ENCODE results near the gene URB2.

The URB2 gene

DNA sequence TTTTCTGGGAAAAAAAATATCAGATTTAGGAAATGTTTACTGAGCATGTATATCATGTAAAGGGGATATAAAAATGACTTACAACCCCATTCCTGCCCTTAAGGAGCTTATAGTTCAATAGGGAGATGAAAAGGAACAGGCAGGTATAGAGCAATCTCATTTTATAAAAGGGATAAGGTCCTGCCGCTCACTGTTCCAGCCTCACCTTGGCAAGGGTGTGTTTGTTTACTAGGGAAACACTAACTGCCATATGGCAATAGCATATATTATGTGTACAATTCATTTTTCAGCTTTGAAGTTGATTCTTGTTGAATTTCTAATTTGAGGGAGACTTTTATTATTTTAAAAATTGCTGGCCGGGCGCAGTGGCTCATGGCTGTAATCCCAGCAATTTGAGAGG is 25.5 kb downstream of the URB2 start:
- no peak for DNase-seq (ENCODE audit: low read depth, low spot score)
- no peak overlapping the region for H3K4me3 ChIP-seq (ENCODE audit: low read depth, low read length)
- in situ Hi-C loops (cut with HindIII; ENCODE audit: low sequenced_read_pairs): no loop called here
- TF ChIP-seq, protein P1, sequence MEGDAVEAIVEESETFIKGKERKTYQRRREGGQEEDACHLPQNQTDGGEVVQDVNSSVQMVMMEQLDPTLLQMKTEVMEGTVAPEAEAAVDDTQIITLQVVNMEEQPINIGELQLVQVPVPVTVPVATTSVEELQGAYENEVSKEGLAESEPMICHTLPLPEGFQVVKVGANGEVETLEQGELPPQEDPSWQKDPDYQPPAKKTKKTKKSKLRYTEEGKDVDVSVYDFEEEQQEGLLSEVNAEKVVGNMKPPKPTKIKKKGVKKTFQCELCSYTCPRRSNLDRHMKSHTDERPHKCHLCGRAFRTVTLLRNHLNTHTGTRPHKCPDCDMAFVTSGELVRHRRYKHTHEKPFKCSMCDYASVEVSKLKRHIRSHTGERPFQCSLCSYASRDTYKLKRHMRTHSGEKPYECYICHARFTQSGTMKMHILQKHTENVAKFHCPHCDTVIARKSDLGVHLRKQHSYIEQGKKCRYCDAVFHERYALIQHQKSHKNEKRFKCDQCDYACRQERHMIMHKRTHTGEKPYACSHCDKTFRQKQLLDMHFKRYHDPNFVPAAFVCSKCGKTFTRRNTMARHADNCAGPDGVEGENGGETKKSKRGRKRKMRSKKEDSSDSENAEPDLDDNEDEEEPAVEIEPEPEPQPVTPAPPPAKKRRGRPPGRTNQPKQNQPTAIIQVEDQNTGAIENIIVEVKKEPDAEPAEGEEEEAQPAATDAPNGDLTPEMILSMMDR (IDR thresholded peaks at IDR 0.05; ENCODE audit: low read depth, low read length): no peak

DNA sequence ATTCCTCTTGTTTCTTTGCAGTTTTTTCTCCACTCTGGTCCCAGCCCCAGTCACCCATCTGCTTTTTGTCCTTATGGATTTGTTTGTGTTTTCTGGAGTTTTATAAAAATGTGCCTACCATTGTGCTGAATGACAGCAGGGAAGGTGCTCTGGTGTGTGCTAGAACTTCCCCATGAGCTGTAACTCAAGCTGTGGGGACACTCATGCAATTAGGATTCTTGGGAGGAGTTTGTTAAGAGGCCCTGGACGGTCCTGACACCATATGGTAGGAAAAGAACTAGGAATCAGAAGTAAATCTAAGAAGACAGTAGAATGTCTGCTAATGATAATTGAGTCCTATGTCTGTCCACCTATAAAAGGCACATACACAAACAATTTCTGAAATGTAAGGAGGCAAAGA is 27.4 kb downstream of the URB2 start:
- DNase-seq (ENCODE audit: low read depth, low spot score): no peak
- TF ChIP-seq, protein P1 (IDR thresholded peaks at IDR 0.05; ENCODE audit: low read depth, low read length): no peak
- H3K4me3 ChIP-seq (ENCODE audit: low read depth, low read length): no peak overlapping the region
- in situ Hi-C loops (cut with HindIII; ENCODE audit: low sequenced_read_pairs): no loop called here

DNA sequence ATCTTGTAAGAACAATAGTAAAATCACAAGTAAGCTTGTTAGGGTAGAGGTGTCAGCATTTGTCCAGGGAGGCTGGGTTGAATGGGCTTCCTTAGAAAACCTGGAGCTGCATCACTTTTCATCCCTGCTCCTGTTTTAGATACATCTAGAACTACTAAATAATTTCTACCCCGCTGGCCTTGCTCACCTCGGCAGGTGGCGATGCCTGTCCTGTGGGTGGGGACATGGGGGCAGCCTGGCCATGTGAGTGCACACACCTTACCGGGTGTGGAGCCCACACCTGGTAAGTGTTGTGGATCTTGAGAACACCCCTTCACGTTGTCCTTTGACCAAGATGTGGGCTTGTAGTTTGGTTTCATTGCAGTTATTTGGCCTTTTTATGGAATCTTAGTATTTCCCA is 29.7 kb downstream of the URB2 start:
- DNase-seq (ENCODE audit: low read depth, low spot score): no peak
- TF ChIP-seq, protein P1 (IDR thresholded peaks at IDR 0.05; ENCODE audit: low read depth, low read length): no peak
- in situ Hi-C loops (cut with HindIII; ENCODE audit: low sequenced_read_pairs): no loop called here
- H3K4me3 ChIP-seq (ENCODE audit: low read depth, low read length): no peak overlapping the region

DNA sequence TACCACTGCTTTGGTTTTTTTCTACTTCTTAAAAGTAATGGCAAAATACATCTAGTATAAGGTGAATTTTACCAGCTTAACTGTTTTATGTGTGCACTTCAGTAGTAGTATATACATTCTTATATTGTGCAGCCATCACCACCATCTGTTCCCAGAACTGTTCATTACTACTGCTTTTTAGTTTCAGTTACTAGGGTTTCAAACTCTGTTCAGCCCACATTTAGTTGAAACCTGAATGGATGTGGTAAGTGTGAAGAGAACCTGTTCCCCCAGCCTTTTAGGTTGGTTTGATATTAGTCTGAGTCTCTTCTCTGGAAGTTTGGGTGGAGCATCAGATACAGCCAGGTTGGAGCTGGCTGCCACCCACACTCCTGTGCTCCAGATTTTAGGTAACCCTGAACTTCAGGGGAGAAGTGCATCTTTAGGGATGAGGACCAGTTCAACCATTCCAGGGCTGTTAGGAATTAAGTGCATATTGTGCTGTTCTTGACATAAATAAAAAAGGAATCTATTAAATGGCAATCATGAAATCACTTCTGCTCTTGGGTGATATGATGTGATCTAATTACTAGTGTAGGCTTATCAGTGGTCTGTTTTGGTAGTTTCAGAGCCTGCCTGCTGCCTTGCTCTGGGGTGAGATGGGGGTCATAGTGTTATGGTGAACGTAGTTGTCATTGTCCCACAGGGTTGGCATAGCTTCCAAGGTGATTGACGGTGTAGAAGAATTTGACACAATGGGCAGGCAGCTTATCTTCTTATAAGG is 32.1 kb downstream of the URB2 start:
- no peak for DNase-seq (ENCODE audit: low read depth, low spot score)
- in situ Hi-C loops (cut with HindIII; ENCODE audit: low sequenced_read_pairs): no loop called here
- TF ChIP-seq, protein P1 (IDR thresholded peaks at IDR 0.05; ENCODE audit: low read depth, low read length): no peak
- no peak overlapping the region for H3K4me3 ChIP-seq (ENCODE audit: low read depth, low read length)

DNA sequence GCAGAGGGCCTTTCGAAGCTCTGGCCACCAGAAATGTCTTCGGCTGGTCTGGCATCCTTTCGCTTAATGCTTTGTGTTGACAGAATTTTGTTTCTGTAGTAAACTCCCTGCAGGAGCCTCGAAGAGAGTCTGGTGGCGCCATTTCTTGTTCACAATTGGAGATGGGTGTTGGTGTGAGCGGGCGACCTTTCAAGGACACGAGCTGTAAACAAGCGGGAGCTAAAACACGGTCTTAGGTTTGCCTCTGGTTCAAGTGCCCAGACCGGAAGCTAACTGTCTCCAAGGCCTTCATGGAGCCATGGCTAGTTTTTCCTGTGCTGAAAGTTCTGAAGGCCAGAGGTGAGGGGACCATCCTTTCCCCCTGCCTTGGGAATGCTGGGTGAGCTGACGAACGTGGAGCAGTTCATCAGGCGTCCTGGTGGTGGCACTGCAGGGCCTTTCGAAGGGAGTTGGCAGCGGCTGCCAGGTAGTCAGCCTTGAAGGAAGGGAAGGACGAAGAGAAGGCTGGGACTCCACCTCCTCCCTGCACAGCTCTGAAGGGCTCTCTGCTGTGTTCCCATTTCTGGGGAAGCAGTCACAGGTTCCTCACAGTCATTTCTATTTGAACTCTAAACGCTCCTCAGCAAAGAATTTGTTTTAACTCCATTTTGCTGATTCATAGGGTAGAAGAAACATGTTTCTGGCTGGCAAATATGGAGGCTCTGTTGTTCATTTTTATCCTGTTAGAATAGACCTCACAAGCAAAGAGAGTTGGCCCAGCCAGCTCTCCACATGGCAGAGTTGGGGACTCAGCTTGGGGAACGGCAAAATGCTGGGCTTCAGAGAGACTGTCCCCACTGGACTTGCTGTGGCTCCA is 35.2 kb downstream of the URB2 start:
- no peak overlapping the region for H3K4me3 ChIP-seq (ENCODE audit: low read depth, low read length)
- TF ChIP-seq, protein P1 (IDR thresholded peaks at IDR 0.05; ENCODE audit: low read depth, low read length): peak; percentile 95
- in situ Hi-C loops (cut with HindIII; ENCODE audit: low sequenced_read_pairs): no loop called here
- peak; percentile 71 for DNase-seq (ENCODE audit: low read depth, low spot score)

DNA sequence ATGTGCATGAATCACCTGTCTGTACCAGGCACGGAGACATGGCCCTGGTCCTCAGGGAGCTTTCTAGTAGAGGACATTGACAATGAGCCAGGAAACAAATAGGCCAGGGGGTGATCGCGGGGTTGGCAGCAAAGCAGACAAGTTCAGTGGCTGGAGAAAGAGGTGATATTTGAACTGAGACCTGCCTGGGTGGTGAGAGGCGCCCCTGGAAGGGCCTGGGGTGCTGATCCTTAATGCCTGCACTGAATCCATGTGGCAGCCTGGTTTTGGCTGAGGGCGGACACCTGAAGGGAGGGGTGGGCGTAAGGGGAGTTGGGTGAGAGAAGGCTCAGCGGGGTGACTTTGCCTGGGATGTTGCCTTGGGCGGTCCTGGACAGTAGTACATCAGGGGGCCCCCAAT is 35.9 kb downstream of the URB2 start:
- in situ Hi-C loops (cut with HindIII; ENCODE audit: low sequenced_read_pairs): no loop called here
- TF ChIP-seq, protein P1 (IDR thresholded peaks at IDR 0.05; ENCODE audit: low read depth, low read length): no peak
- H3K4me3 ChIP-seq (ENCODE audit: low read depth, low read length): no peak overlapping the region
- no peak for DNase-seq (ENCODE audit: low read depth, low spot score)
